Naive thymus-derived CD8-positive, alpha-beta T cell (primary cell): ENCODE results near the gene SNPH. TPM values are rescaled to one million over a fixed set of nuclear protein-coding genes. Genes with fewer than 3 reads are reported as not detected.

Experiments
- ATAC-seq, 2 donors: fragments of 150-1000 bp; cut with Tn5 transposase in 1 of 2; sonication (Bioruptor Pico), chemical (Tn5 transposase) in 1 of 2; 1 replicate in 1 of 2; 2 replicates in 1 of 2; pipeline ENCODE4 v1.10.0; 2021; ENCODE audit warnings: mild to moderate bottlenecking in 2 of 2, moderate library complexity in 2 of 2
- POLR2A ChIA-PET: fragments of 350-600 bp; sonication (Branson Sonifier 250); formaldehyde crosslinking; loops from one replicate; lab custom pipeline; 2021; ENCODE audit warnings: antibody characterized with exemption; lab: Charles Lee
- DNase-seq, 10 donors: peaks; one replicate each; pipeline versions ENCODE4 v3.0.0 to v3.0.0-alpha.2; 2020 to 2022
- H3K27ac Mint-ChIP-seq, 10 donors: one replicate each; pipeline ENCODE4 v1.8.0; 2020 to 2022; ENCODE audit warnings: mild to moderate bottlenecking in 10 of 10, mixed read lengths in 10 of 10, moderate library complexity in 4 of 10, inconsistent platforms in 1 of 10
- H3K27me3 Mint-ChIP-seq, 5 donors: one replicate each; pipeline ENCODE4 v1.8.0; 2021 to 2022; ENCODE audit warnings: mixed read lengths in 5 of 5
- H3K36me3 Mint-ChIP-seq, 3 donors: one replicate each; pipeline ENCODE4 v1.8.0; 2020 to 2022; ENCODE audit warnings: mixed read lengths in 3 of 3, mild to moderate bottlenecking in 2 of 3, inconsistent platforms in 1 of 3
- H3K4me1 Mint-ChIP-seq, 4 donors: one replicate each; pipeline ENCODE4 v1.8.0; 2021 to 2022; ENCODE audit warnings: mixed read lengths in 4 of 4
- H3K4me3 Mint-ChIP-seq, 10 donors: one replicate each; pipeline ENCODE4 v1.8.0; 2020 to 2022; ENCODE audit warnings: mild to moderate bottlenecking in 10 of 10, mixed read lengths in 10 of 10, moderate library complexity in 6 of 10, inconsistent platforms in 1 of 10
- H3K9me3 Mint-ChIP-seq, 9 donors: one replicate each; pipeline ENCODE4 v1.8.0; 2020 to 2022; ENCODE audit warnings: mixed read lengths in 9 of 9, mild to moderate bottlenecking in 3 of 9, inconsistent platforms in 1 of 9, moderate library complexity in 1 of 9
- polyA plus RNA-seq, 3 donors: library from polyadenylated mRNA; unstranded; fragments of 300-500 nt; fragmentation: Illumina TruSeq; gene quantifications; one replicate each; pipeline ENCODE4 v1.2.3, GENCODE V29; 2021
- total RNA-seq, 8 experiments: library from RNA in 2 of 8; stranded (reverse) in 2 of 8; gene quantifications; one replicate each; pipeline ENCODE4 v1.2.3 and lab custom pipeline; 2021 to 2026

SNPH gene
- total and polyA plus RNA-seq, 5 experiments from 2014 or later: 5.2 to 26.6 (median 13.5) TPM

DNA sequence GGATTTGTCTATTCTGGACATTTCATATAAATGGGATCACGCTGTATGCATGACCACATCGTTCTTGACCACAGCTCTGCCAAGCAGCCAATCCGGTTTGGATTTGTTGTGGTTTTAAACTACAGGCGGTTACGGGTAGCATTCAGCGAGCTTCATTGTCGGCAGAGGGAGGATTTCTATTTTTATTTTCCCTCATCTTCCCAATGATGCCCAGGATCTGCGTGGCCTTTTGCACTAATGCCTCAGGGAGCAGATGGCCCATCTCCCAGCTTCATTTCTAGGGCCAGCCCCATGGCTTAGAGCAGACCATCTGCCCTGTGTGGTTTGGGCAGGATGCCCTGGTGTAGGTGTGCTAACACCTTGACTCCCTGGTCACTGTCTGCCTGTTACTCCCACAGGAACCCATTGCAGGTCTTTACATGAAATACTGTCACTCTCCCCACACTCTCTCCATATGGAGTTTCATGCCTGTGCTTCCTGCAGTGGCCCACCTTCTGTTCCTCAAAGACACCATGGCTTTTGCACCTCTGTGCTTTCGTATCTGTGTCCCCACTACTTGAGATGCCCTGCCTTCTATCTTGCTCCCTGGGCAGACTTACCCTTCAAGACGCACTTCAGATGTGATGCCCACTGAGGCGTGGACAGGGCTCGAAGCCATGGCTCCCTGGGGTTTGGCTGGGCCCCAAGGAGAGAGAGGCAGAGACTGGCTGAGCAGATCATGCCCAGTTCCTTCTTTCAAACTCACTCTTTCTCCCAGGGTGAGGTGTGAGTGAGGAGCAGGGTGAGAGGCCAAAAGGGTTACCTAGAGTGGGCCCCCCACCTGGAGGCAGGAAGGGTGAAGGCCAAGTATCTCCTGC lies 36.8 kb downstream of the SNPH start:
- peak overlapping the region in 4 of 10 donors; percentile 2 to 73 (median 51) for H3K27ac Mint-ChIP-seq
- H3K27me3 Mint-ChIP-seq: no peaks in the 10 kb centered on the region
- POLR2A ChIA-PET: interaction anchor here (1.4 kb wide), 1 partner anchor 16 kb away, joined by 3 read pairs; no protein-coding TSS in a partner anchor
- ATAC-seq (peak in 1 of 2 donors; percentile 38), DNase-seq (peak in 1 of 10 donors; percentile 45)
- no peak overlapping the region for H3K4me3 Mint-ChIP-seq
- peaks cover 0 to 48% (median 4%) of the 10 kb centered on the region in 3 donors for H3K36me3 Mint-ChIP-seq
- H3K9me3 Mint-ChIP-seq: no peaks in the 10 kb centered on the region
- peaks cover 24 to 36% (median 30%) of the 10 kb centered on the region in 4 donors for H3K4me1 Mint-ChIP-seq

DNA sequence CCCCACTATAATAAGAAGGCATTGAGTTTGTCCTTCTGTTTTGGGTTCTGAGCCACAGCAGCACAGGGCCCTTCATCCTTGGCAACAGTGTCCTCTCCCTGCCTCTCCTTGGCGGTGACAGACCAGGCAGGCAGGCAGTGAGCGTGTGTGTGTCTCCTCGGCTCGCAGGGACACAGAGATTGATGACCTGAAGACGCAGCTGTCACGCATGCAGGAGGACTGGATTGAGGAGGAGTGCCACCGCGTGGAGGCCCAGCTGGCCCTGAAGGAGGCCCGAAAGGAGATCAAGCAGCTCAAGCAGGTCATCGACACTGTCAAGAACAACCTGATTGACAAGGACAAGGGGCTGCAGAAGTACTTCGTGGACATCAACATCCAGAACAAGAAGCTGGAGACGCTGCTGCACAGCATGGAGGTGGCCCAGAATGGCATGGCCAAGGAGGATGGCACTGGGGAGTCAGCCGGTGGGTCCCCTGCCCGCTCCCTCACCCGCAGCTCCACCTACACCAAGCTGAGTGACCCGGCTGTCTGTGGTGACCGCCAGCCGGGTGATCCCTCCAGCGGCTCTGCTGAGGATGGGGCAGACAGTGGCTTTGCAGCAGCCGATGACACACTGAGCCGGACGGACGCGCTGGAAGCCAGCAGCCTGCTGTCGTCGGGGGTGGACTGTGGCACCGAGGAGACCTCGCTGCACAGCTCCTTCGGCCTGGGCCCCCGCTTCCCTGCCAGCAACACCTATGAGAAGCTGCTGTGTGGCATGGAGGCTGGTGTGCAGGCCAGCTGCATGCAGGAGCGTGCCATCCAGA lies 38.8 kb downstream of the SNPH start:
- H3K4me3 Mint-ChIP-seq: no peak overlapping the region
- H3K27ac Mint-ChIP-seq: peak overlapping the region in 5 of 10 donors; percentile 14 to 84 (median 56)
- POLR2A ChIA-PET: interaction anchor here (1.0 kb wide), 1 partner anchor 14 kb away, joined by 4 read pairs; no protein-coding TSS in a partner anchor
- DNase-seq (peak in 1 of 10 donors; percentile 42), ATAC-seq (no peak)
- no peaks in the 10 kb centered on the region for H3K27me3 Mint-ChIP-seq
- peaks cover 13 to 23% (median 19%) of the 10 kb centered on the region in 4 donors for H3K4me1 Mint-ChIP-seq
- H3K36me3 Mint-ChIP-seq: peaks cover 0 to 43% (median 0%) of the 10 kb centered on the region in 3 donors
- H3K9me3 Mint-ChIP-seq: no peaks in the 10 kb centered on the region

- Mint-ChIP-seq H3K36me3 (peaks cover 0 to 43% (median 0%) of the 10 kb centered on the region in 3 donors), H3K4me1 (peaks cover 7 to 15% (median 13%) of the 10 kb centered on the region in 4 donors), H3K27me3 (no peaks in the 10 kb centered on the region), H3K27ac (peak overlapping the region in 2 of 10 donors; percentile 56 to 84), H3K4me3 (no peak overlapping the region), H3K9me3 (no peaks in the 10 kb centered on the region)
- peak in 1 of 10 donors; percentile 40 for DNase-seq
- POLR2A ChIA-PET: interaction anchor here (1.0 kb wide), 1 partner anchor 14 kb away, joined by 4 read pairs; no protein-coding TSS in a partner anchor
- no peak for ATAC-seq
These were observed 39.6 kb downstream of the SNPH start for GRCh38 chr20:1305712-1306111.

GRCh38 chr20:1306316-1307135 lies 40.4 kb downstream of the SNPH start:
- POLR2A ChIA-PET: interaction anchor here (1.0 kb wide), 1 partner anchor 15 kb away, joined by 4 read pairs; no protein-coding TSS in a partner anchor
- H3K9me3 Mint-ChIP-seq: no peaks in the 10 kb centered on the region
- no peak overlapping the region for H3K4me3 Mint-ChIP-seq
- DNase-seq: peak in 1 of 10 donors; percentile 34
- no peak for ATAC-seq
- peaks cover 0 to 7% (median 6%) of the 10 kb centered on the region in 4 donors for H3K4me1 Mint-ChIP-seq
- peaks cover 0 to 38% (median 0%) of the 10 kb centered on the region in 3 donors for H3K36me3 Mint-ChIP-seq
- no peaks in the 10 kb centered on the region for H3K27me3 Mint-ChIP-seq
- H3K27ac Mint-ChIP-seq: peak overlapping the region in 1 of 10 donors; percentile 81

DNA sequence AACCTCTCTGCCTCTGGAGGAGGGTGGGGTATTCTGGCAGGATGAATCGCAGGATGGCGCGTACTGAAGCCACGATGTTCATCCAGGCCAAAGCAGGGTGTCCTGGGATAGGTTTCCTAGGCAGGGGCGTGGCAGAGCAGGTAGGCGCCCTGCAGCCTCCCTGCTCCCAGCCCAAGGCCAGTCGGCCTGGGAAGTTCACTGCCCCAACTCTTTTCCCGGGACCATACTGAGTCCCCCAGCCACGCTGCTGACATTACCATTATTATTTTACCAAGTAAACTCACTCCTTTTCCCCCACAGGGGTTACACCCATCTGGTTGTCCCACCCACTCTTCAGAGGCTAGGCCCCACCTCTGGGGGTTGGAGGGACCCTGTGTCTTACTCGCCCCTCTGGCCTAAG lies 41.1 kb downstream of the SNPH start:
- peak overlapping the region in 2 of 10 donors; percentile 69 to 81 for H3K27ac Mint-ChIP-seq
- peak in 1 of 10 donors; percentile 44 for DNase-seq
- H3K4me3 Mint-ChIP-seq: no peak overlapping the region
- H3K9me3 Mint-ChIP-seq: no peaks in the 10 kb centered on the region
- ATAC-seq: no peak
- H3K27me3 Mint-ChIP-seq: no peaks in the 10 kb centered on the region
- POLR2A ChIA-PET: no interaction called here
- peaks cover 0 to 38% (median 0%) of the 10 kb centered on the region in 3 donors for H3K36me3 Mint-ChIP-seq
- peaks cover 0 to 7% (median 6%) of the 10 kb centered on the region in 4 donors for H3K4me1 Mint-ChIP-seq

- ATAC-seq (no peak), DNase-seq (peak in 1 of 10 donors; percentile 41)
- peaks cover 0 to 36% (median 0%) of the 10 kb centered on the region in 3 donors for H3K36me3 Mint-ChIP-seq
- H3K27ac Mint-ChIP-seq: peak overlapping the region in 4 of 10 donors; percentile 38 to 81 (median 56)
- POLR2A ChIA-PET: no interaction called here
- no peaks in the 10 kb centered on the region for H3K27me3 Mint-ChIP-seq
- no peak overlapping the region for H3K4me3 Mint-ChIP-seq
- peaks cover 0 to 9% (median 6%) of the 10 kb centered on the region in 4 donors for H3K4me1 Mint-ChIP-seq
- no peaks in the 10 kb centered on the region for H3K9me3 Mint-ChIP-seq
These were observed 41.5 kb downstream of the SNPH start for GRCh38 chr20:1307571-1307971.

DNA sequence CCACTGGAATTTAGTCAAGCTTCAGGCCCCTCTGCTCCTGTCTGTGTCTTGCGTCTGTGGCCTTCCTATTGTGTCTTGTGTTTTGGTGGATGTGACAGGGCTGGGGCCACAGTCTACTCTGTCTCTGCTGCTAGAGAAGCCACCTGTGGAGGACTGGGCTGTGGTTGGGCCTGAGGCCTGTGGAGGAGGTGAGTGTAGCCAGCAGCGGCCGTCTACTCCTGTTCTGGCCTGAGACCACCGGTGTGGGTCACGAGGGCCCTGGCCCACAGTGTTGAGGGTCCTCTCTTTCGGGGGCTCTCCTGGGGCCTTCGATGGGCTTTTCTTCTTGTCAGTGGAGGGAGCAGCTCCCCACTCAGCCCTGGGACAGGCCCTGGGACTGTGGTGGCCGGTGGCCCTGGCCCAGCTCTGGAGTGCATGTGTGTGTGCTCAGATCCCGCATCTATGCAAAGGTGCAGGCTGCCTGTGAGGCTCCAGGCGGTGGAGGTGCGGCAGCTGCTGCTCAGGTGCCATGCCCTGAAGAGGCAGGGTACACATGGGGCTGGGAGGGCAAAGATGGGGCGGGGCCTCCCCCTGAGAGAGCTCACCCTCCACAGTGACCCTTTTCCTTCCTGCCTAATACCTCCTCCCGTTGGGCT lies 42.1 kb downstream of the SNPH start:
- H3K4me1 Mint-ChIP-seq: peaks cover 0 to 9% (median 3%) of the 10 kb centered on the region in 4 donors
- peak overlapping the region in 1 of 10 donors; percentile 22 for H3K4me3 Mint-ChIP-seq
- peak overlapping the region in 4 of 10 donors; percentile 38 to 84 (median 74) for H3K27ac Mint-ChIP-seq
- peaks cover 0 to 31% (median 0%) of the 10 kb centered on the region in 3 donors for H3K36me3 Mint-ChIP-seq
- no peaks in the 10 kb centered on the region for H3K27me3 Mint-ChIP-seq
- ATAC-seq (no peak), DNase-seq (peak in 1 of 10 donors; percentile 59)
- POLR2A ChIA-PET: no interaction called here
- H3K9me3 Mint-ChIP-seq: no peaks in the 10 kb centered on the region

GRCh38 chr20:1308702-1309095 lies 42.6 kb downstream of the SNPH start:
- DNase-seq: no peak
- Mint-ChIP-seq H3K9me3 (no peaks in the 10 kb centered on the region), H3K4me3 (no peak overlapping the region), H3K4me1 (peaks cover 3 to 10% (median 6%) of the 10 kb centered on the region in 4 donors), H3K27me3 (no peaks in the 10 kb centered on the region), H3K36me3 (peaks cover 0 to 29% (median 0%) of the 10 kb centered on the region in 3 donors), H3K27ac (peak overlapping the region in 5 of 10 donors; percentile 29 to 81 (median 63))
- ATAC-seq: no peak
- POLR2A ChIA-PET: no interaction called here

- Mint-ChIP-seq H3K27me3 (no peaks in the 10 kb centered on the region), H3K4me3 (no peak overlapping the region), H3K9me3 (no peaks in the 10 kb centered on the region), H3K4me1 (peaks cover 3 to 10% (median 5%) of the 10 kb centered on the region in 4 donors), H3K36me3 (peaks cover 0 to 21% (median 0%) of the 10 kb centered on the region in 3 donors), H3K27ac (peak overlapping the region in 6 of 10 donors; percentile 9 to 80 (median 40))
- POLR2A ChIA-PET: no interaction called here
- peak in 1 of 10 donors; percentile 59 for DNase-seq
- peak in 1 of 2 donors; percentile 39 for ATAC-seq
These were observed 43.3 kb downstream of the SNPH start for GRCh38 chr20:1309439-1309847.

DNA sequence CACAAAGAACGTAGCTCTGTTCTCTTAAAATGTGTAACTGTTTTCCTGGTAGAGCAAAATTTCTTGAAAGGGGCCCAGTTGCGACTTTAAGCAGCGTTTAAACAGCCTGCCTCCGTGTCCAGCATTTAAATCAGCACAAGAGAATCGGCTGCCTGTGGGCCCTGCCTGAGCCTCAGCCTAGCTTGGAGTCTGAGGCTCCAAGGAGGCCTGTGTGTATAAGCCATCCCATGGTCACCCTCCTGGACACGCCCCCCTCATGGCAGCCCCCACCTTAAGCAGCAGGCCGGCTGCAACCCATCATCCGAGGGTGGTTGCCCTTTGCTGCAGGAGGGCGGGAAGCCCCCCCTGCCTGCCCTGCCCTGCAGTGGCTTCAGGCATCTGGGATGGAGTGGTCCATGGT lies 44.0 kb downstream of the SNPH start:
- DNase-seq (peak in 1 of 10 donors; percentile 26), ATAC-seq (no peak)
- POLR2A ChIA-PET: no interaction called here
- peaks cover 3 to 10% (median 5%) of the 10 kb centered on the region in 4 donors for H3K4me1 Mint-ChIP-seq
- H3K9me3 Mint-ChIP-seq: no peaks in the 10 kb centered on the region
- no peak overlapping the region for H3K4me3 Mint-ChIP-seq
- H3K36me3 Mint-ChIP-seq: peaks cover 0 to 17% (median 0%) of the 10 kb centered on the region in 3 donors
- H3K27me3 Mint-ChIP-seq: no peaks in the 10 kb centered on the region
- H3K27ac Mint-ChIP-seq: peak overlapping the region in 2 of 10 donors; percentile 13 to 77

GRCh38 chr20:1310506-1311190 lies 44.6 kb downstream of the SNPH start:
- H3K36me3 Mint-ChIP-seq: peaks cover 0 to 11% (median 0%) of the 10 kb centered on the region in 3 donors
- POLR2A ChIA-PET: no interaction called here
- H3K27me3 Mint-ChIP-seq: no peaks in the 10 kb centered on the region
- H3K27ac Mint-ChIP-seq: peak overlapping the region in 7 of 10 donors; percentile 12 to 69 (median 37)
- H3K9me3 Mint-ChIP-seq: no peaks in the 10 kb centered on the region
- ATAC-seq (no peak), DNase-seq (no peak)
- no peak overlapping the region for H3K4me3 Mint-ChIP-seq
- peaks cover 0 to 10% (median 5%) of the 10 kb centered on the region in 4 donors for H3K4me1 Mint-ChIP-seq
